ENCODE data around the gene SGCE.

DNA sequence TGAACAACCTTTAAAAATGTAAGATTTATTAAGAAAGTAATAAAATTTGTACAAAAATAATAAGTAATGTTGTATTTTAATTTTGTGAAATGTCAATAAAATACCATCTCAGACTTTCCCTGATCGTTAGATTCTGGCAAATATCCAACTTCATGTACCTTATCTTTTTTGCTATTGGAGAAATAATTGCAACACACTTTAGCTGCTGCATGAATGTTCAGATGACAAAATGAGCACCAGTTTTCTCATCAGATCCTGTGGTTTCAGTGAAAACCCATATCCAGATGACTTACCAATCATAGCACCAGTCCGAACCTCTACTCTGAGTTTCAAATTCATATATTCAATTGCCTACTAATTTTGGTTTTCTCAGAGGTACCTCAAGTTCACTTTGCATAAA is 76.5 kb downstream of the SGCE start:
- TF ChIP-seq, protein P1, sequence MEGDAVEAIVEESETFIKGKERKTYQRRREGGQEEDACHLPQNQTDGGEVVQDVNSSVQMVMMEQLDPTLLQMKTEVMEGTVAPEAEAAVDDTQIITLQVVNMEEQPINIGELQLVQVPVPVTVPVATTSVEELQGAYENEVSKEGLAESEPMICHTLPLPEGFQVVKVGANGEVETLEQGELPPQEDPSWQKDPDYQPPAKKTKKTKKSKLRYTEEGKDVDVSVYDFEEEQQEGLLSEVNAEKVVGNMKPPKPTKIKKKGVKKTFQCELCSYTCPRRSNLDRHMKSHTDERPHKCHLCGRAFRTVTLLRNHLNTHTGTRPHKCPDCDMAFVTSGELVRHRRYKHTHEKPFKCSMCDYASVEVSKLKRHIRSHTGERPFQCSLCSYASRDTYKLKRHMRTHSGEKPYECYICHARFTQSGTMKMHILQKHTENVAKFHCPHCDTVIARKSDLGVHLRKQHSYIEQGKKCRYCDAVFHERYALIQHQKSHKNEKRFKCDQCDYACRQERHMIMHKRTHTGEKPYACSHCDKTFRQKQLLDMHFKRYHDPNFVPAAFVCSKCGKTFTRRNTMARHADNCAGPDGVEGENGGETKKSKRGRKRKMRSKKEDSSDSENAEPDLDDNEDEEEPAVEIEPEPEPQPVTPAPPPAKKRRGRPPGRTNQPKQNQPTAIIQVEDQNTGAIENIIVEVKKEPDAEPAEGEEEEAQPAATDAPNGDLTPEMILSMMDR (conservative IDR thresholded peaks at IDR 0.05; ENCODE audit: low read depth in 2 of 2), result no peak
- TF ChIP-seq EZH2 (IDR thresholded peaks at IDR 0.05; ENCODE audit: low read depth, unreplicated experiment), result no peak
- TF ChIP-seq EZH2phosphoT487 (IDR thresholded peaks at IDR 0.05; ENCODE audit: unreplicated experiment), result no peak

Measured in GM23338 (cell line).